Adrenal gland (tissue), 12 donors: ENCODE measurements around the gene STX8. TPM values are rescaled to one million over a fixed set of nuclear protein-coding genes. Genes with fewer than 3 reads are reported as not detected.

Experiments used
- DNase-seq, 7 donors: peaks; one replicate each; pipeline ENCODE4 v3.0.0-alpha.2; 2019 to 2020
- H3K27ac ChIP-seq, 5 donors: fragments of 200-600 bp; sonication (generic) in 4 of 5; 1 replicate in 3 of 5; 2 replicates in 2 of 5; pipeline versions ENCODE4 v1.5.1 to v1.8.0; 2016 to 2020; ENCODE audit warnings: mild to moderate bottlenecking in 1 of 5
- H3K27me3 ChIP-seq: fragments of 200-600 bp; 2 replicates; pipeline ENCODE4 v1.8.0; 2021
- H3K36me3 ChIP-seq, 2 donors: fragments of 200-600 bp; replicated peaks in 1 of 2; 1 replicate in 1 of 2; 2 replicates in 1 of 2; pipeline versions ENCODE4 v1.5.1 to v1.8.0; 2018 to 2022
- H3K4me1 ChIP-seq, 2 donors: fragments of 200-600 bp; replicated peaks in 1 of 2; 1 replicate in 1 of 2; 2 replicates in 1 of 2; pipeline versions ENCODE4 v1.5.1 to v1.8.0; 2018 to 2021
- H3K4me3 ChIP-seq, 4 donors: fragments of 200-600 bp; sonication (generic) in 3 of 4; one replicate each; pipeline ENCODE4 v1.5.1; 2016 to 2018
- H3K9me3 ChIP-seq, 3 donors: fragments of 200-600 bp; sonication (generic) in 1 of 3; replicated peaks in 1 of 3; 1 replicate in 2 of 3; 2 replicates in 1 of 3; pipeline versions ENCODE4 v1.5.1 to v1.8.0; 2016 to 2021
- POLR2A ChIP-seq, 2 donors: fragments of 450-650 bp; IDR thresholded peaks; one replicate each; pipeline ENCODE4 v1.6.1; 2017; ENCODE audit warnings: antibody characterized with exemption in 2 of 2, mild to moderate bottlenecking in 2 of 2, moderate library complexity in 1 of 2
- WGBS, 4 donors: extraction: QIAGEN DNeasy Blood & Tissue Kit in 2 of 4; methylation state at CpG; one replicate each; pipeline versions ENCODE4 v1.1.5 to v1.1.7; 2013 to 2017; 5-methylcytosine and 5-hydroxymethylcytosine counted together
- intact Hi-C, 2 donors: fragments of 100-400 bp; cut with DNase I; formaldehyde crosslinking; loops; one replicate each; pipeline versions ENCODE4 v1.14.1 to v1.15.0; 2022 to 2023
- polyA plus RNA-seq, 3 donors: library from polyadenylated mRNA; stranded (reverse); fragments of 200-250 nt in 2 of 3; fragments of 350-450 nt in 1 of 3; fragmentation: Illumina TruSeq in 1 of 3; extraction: RNeasy Lipid Tissue Mini Kit (QIAGEN cat#74804) in 1 of 3; gene quantifications; one replicate each; pipeline ENCODE4 v1.2.3, GENCODE V29; 2013 to 2014
- total RNA-seq, 9 donors: library from RNA; depleted of rRNA in 4 of 9; stranded (reverse); fragments of >200 nt in 4 of 9; fragments of 120-200 nt in 1 of 9; fragmentation: NEBNext Ultra II Directional in 1 of 9; extraction: Animal tissue kit (Norgen Biotek cat#: 25700) in 1 of 9; gene quantifications; one replicate each; pipeline versions ENCODE4 v1.1.0 to v1.2.4, GENCODE V29; 2013 to 2023
- TF ChIP-seq, protein P1 (sequence below), 6 experiments: fragments of 450-650 bp in 4 of 6; fragments of 200-600 bp in 2 of 6; sonication (generic) in 1 of 6; IDR thresholded peaks; 1 replicate in 5 of 6; 2 replicates in 1 of 6; pipeline versions ENCODE4 v1.5.1 to v1.8.0; 2016 to 2021; ENCODE audit warnings: antibody characterized with exemption in 6 of 6, mild to moderate bottlenecking in 2 of 6, moderate library complexity in 1 of 6
- donor health status: healthy with polysubstance abuse.
- donor health status: Bipolar disorder and iron deficiency.
- donor health status: DM: yes; HTN: yes; CAD: no.
- donor health status: DM: no; HTN: no; CAD: no.
- donor health status: DM: no; HTN: no; CAD: no.
- donor health status: DM: yes; HTN: yes; CAD: no.

The STX8 gene
- total and polyA plus RNA-seq, 12 donors = 21.9 to 94.1 (median 72.3) TPM

DNA sequence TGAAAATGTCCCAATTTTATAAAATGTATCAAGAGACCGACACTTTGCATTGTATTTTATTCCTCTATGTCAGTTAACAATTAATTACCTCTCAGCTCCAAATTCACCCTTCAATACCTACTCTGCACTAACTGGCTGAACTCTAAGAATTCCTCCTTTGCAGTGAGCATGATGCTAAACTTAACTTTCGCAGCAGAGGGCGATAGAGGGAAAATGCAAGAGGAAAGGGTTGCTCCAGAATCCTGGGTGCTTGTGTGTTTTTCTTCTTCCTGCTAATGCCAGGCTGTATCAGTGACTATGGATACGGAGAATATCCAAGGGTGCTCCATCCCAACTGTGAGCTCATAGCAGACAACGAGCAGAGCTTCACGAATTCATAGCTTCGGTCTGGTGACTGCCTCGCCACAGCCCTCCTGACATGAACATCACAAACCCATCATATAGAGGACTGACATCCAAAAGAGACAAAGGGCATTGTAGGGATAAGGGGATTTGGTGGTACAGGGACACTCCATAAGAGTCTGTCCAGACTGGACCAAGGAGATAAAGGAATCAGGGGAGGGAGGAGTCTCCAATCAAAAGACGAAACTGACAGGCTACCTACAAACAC lies 172.9 kb downstream of the STX8 start:
- WGBS, 4 donors = 94 to 99% (median 96%) methylated on average over 9 of the region's 9 CpGs
- no peak overlapping the region for H3K27ac ChIP-seq
- TF ChIP-seq, protein P1, sequence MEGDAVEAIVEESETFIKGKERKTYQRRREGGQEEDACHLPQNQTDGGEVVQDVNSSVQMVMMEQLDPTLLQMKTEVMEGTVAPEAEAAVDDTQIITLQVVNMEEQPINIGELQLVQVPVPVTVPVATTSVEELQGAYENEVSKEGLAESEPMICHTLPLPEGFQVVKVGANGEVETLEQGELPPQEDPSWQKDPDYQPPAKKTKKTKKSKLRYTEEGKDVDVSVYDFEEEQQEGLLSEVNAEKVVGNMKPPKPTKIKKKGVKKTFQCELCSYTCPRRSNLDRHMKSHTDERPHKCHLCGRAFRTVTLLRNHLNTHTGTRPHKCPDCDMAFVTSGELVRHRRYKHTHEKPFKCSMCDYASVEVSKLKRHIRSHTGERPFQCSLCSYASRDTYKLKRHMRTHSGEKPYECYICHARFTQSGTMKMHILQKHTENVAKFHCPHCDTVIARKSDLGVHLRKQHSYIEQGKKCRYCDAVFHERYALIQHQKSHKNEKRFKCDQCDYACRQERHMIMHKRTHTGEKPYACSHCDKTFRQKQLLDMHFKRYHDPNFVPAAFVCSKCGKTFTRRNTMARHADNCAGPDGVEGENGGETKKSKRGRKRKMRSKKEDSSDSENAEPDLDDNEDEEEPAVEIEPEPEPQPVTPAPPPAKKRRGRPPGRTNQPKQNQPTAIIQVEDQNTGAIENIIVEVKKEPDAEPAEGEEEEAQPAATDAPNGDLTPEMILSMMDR (IDR thresholded peaks at IDR 0.05) = peak in 2 of 6 experiments; percentile 27 to 35
- no peak for TF ChIP-seq POLR2A (IDR thresholded peaks at IDR 0.05)
- H3K9me3 ChIP-seq = no peaks in the 10 kb centered on the region
- intact Hi-C loops = no loop called here
- H3K4me3 ChIP-seq = no peak overlapping the region
- no peaks in the 10 kb centered on the region for H3K4me1 ChIP-seq
- no peaks in the 10 kb centered on the region for H3K36me3 ChIP-seq
- no peaks in the 10 kb centered on the region for H3K27me3 ChIP-seq
- DNase-seq = peak in 2 of 7 donors; percentile 8 to 31

DNA sequence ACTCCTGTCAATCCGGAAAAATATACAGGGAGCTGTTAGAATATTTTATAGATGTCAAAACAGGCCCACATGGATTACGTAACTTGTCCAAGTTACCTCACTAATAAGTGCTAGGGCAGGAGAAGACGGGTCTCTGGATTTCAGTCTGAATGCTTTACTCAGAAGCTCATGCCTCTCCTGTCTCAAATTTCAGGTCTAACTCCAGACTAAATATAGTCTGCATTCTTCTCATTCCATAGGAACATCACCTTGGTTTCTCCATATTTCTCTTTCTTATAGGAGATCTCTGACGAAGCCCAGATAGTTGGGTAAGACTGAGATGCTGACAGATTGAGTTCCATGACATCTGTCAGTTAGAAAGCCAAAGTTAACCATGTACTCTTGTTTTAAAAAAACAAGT lies 174.2 kb downstream of the STX8 start:
- Histone ChIP-seq H3K9me3 (no peaks in the 10 kb centered on the region), H3K4me3 (no peak overlapping the region), H3K27me3 (no peaks in the 10 kb centered on the region), H3K36me3 (no peaks in the 10 kb centered on the region), H3K27ac (no peak overlapping the region), H3K4me1 (no peaks in the 10 kb centered on the region)
- WGBS, 4 donors = 77 to 93% (median 88%) methylated on average over 4 of the region's 4 CpGs
- intact Hi-C loops = no loop called here
- TF ChIP-seq, protein P1 (IDR thresholded peaks at IDR 0.05) = no peak
- TF ChIP-seq POLR2A (IDR thresholded peaks at IDR 0.05) = no peak
- no peak for DNase-seq

DNA sequence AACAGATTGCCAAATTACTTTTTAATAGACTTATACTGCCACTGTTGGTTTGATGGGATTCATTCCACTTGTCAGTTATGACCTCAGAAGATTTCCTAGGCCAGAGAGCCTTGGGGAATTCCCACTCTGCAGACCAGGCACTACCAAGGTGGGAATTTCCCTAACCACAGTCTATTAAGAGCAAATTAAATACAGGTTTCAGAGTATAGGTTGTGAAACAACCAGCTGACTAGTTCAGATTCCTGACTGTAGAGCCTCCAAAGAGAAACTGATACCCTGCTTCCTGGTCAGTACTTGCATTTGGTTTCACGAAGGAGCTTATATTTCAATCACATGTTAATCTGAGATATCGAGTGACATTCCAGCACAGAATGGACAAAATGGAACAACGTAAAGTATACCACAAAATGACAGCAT lies 186.5 kb downstream of the STX8 start:
- Histone ChIP-seq H3K4me3 (no peak overlapping the region), H3K27me3 (no peaks in the 10 kb centered on the region), H3K27ac (no peak overlapping the region), H3K9me3 (peaks cover 0 to 6% (median 4%) of the 10 kb centered on the region in 3 donors), H3K36me3 (no peaks in the 10 kb centered on the region), H3K4me1 (no peaks in the 10 kb centered on the region)
- TF ChIP-seq, protein P1 (IDR thresholded peaks at IDR 0.05) = no peak
- no peak for TF ChIP-seq POLR2A (IDR thresholded peaks at IDR 0.05)
- intact Hi-C loops = no loop called here
- no peak for DNase-seq
- WGBS, 4 donors = 83 to 99% (median 91%) methylated on average over 3 of the region's 3 CpGs

DNA sequence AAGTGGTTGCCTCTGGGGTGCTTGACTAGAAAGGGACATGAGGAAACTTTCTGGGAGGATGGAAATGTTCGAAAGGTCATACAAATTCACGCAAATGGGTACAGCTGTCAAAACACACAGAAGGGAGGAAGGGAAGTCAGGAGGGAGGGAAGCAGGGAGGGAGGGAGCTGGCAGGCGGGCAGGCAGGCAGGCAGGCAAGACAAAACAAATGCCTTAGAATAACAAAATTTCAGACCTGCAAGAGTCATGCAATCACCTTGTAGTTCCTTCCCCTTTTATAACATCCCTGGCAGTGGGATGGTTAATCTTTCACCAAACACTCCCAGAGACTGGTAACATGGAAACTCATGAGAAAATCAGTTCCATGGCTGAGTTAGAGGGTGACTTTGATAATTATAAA lies 189.2 kb downstream of the STX8 start:
- H3K27me3 ChIP-seq = no peaks in the 10 kb centered on the region
- no peak overlapping the region for H3K4me3 ChIP-seq
- no peaks in the 10 kb centered on the region for H3K4me1 ChIP-seq
- DNase-seq = no peak
- no peaks in the 10 kb centered on the region for H3K9me3 ChIP-seq
- TF ChIP-seq, protein P1 (IDR thresholded peaks at IDR 0.05) = no peak
- TF ChIP-seq POLR2A (IDR thresholded peaks at IDR 0.05) = no peak
- no peak overlapping the region for H3K27ac ChIP-seq
- WGBS, 4 donors = 72 to 88% (median 80%) methylated on average over 3 of the region's 3 CpGs
- intact Hi-C loops = no loop called here
- H3K36me3 ChIP-seq = no peaks in the 10 kb centered on the region
